GF-D8 (cell line): ENCODE measurements around the gene AADAC.

ENCODE experiments used
- DNase-seq: peaks from one replicate; lab custom pipeline; 2025; lab: John Stamatoyannopoulos, UW

AADAC gene

DNA sequence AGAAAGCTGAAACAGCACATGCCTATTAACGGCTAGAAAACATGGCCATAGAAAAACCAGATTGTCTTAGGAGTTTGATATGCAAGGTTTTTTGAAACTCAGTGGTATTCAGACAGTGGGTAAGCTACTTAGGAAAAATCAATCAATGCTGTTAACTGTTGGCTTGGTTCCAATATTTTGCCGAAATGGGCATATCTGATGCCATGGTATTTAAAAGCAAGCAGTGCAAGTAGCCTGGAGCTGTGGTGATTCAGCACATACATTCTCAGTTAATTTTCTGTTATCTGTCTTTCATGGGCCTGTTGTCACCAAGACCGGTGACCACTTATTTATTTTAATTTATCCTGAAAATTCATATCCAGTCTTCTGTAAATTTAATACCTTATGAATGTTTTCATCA, 42.2 kb downstream of the AADAC start:
- DNase-seq, result no peak

DNA sequence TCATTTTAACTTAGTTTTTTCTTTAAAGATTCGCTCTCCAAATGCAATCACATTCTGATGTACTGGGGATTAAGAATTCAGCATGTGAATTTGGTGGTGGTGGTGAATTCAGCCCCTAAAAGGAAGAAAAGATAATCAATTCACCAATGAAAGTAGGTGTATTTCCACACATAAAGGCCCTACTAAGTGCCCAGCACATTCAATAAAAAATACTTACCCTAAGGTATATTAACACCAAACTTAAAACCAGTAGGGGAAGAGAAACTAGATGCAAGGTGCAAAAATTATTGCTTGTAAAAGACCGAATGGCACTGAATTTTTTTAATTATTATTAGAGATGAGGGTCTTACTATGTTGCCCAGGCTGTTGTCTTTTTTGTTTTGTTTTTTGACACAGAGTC, 42.7 kb downstream of the AADAC start:
- DNase-seq, result no peak

DNA sequence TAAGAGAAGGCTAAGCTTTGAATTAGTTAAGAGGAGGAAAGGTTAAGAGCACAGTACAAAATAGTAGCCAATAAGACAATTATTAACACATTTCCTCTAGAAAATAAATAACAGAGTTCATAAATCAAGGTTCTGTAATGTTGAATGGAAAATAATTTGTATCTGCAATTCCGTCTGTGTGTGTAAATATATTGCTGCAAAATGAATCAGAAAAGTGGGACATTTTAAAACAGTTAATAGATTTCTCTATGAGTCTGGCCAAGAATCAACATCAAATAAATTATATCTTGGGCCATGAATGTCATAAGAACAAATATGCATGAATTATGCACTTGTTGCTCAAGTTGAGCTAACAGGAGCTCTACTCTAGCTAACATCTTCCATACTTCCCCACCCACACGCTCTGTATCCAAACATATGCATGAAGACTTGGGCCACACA, 45.3 kb downstream of the AADAC start:
- DNase-seq, result no peak

DNA sequence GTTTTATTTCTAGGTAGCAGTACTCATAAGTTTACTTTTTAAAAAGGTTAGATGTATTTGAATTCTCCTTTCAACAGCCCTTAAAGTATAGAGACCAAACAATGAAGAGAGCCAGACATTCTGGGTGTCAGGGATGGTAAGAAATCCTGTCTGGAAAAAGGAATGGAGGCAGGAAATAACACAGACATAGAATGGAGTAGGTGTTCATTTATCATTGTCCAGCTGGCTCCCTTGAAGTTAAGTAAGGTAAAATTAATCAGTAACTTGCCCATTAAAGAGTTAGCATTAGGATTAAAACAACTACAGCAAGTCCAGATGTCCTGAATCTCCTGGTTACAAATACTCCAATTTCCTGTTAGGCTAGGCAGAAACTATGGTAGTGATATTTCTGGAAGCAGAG, 46.0 kb downstream of the AADAC start:
- DNase-seq, result no peak

DNA sequence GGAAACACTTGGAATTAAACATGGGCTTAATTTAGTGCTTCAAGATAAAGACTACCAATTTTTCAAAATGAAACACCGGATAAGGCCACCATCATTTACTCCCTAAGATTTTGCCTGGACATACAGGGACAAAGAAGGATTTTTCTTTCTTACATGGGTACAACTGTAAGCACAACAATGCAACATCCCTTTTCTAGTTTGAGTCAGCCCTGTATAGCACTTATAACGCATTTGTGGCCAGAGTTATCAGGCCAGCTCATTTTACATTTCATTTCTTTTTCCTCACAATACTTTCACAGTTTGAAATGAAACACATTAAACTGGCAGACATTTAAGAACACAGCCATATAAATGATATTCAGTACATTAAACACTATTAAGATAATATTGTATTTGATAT, 49.7 kb downstream of the AADAC start:
- DNase-seq, result no peak

DNA sequence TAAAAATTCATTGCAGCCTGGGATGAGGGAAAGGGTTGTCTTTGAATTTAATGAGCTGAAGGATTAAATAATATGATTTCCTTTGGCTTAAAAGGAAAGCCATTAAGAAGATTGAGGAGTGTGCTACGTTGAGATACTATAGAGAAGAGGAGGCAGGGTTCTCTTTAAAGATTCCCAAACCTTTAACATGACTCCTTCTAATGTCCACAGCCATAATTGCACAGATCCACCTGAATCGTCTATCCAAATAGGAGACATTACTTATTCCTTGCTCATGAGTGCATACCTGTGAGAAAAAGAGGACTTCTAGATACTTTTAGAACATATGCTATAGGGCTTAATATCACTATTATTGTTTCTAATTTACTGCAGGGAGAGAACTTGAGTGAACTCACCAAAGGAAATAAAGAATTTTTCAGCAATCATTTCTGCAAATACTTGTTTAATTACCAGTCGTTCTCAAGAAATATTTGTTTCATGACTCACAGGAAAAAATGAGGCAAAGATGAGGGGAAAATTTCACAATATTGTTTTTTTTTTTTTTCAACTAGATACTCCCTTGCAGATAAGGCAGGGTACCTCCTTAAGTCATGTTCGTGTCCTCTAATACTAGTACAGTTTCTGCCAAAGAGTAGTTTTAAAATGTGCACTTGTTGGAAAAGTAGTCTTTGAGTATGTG, 50.6 kb downstream of the AADAC start:
- DNase-seq, result no peak

DNA sequence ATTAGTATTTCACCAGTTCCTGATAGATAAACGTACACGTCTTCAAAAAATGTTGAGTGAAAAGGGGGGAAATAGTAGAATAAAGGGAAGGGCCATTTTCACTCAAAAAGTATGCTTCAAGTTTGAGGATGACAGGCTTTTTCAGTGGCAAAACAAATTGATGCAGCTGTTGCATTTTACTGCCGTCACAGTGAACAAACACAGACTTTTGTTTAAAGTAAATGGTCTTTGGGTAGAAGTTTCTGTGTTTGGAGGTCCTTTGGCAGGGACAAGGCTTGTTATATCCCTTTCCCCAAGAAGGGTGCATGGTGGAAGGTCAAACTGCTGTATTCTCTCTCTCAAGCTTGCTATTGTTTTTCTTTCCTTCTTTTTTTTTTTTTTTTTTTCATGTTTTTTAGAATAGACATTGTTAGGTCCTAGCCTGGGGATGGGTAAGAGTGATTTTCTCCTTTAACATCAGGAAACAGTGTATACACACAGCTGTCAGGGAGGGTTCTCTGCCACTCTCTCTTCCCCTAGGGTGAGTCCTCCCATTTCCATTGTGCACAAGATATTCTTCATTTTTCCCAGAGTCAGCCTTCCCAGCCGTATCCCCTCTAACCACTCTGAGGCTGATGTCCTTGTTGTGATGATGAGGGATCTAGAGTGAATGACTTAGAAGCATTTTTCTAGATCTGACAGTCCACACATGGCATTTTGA, 52.9 kb downstream of the AADAC start:
- no peak for DNase-seq

DNA sequence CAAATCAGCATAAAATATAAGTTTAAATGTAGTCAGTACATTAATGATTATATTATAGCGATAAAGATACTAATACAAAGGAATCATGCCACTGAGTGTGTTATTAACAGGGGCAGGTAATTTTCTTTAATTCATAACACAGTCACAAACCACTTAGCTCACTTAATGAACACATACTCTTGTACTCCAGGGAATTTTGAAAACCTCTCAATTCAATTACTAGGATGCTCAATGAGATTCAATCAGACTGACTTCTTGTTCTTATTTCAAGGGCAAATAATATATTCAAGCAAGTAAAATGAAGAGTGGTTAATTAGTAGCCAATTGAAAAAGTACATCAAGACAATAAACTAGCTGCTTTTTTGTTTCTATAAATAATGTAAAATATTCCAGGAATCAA, 53.8 kb downstream of the AADAC start:
- no peak for DNase-seq

DNA sequence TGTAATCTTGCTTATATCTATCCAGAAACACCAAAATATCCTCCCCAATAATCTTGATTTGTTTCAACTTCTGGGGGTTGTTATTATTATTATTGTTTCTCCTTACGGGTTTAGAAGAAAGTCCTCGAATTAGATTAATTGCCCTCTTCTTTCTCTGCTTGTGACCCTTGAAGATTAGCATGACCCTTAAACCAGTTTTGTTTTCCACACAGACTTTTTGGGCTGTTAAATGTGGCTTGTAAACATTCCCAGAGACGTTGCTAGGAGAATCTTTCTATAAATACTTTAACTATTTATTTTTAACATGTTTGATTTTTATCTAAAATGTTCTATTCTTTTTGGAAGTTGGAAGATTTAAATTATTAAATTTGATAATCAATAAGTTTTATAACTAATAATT, 55.3 kb downstream of the AADAC start:
- no peak for DNase-seq

DNA sequence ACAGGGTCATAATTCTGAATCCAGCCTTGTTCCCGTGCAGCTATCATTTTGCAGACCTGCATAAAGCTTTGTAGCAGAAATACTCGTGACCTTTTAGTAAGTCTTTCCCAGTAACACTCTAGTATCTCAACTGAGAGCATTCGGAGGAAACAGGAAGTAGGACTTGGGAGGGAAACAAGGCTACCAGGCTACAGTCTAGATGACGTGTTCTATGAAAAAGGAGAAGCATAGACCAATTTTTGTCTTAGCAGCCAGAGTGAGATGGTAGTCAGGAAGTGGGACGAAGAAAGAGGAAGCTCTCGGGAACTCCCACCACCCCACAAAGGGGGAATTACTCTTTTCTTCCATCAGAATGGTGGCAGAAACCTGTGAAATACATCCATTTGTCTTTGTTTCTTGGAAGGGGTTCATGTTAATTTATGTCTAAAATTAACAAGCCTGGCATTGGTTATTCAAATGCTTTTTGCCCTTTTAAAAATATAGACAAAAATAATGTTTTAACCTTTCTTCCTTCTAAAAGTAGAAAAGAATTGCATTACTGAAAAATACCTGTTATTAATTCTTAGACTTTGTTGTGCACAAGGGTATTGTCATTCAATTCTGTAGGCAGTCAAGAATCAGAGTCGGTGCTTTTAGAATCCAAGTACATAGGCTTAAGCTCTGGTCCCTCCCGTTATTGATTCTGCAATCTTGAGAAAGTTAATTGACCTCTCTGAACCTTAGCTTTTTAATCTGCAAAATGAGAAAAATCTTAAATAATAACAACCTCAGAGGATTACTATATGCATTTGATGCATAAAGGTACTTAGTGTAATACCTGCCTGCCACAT, 57.9 kb downstream of the AADAC start:
- DNase-seq, result peak; percentile 99

DNA sequence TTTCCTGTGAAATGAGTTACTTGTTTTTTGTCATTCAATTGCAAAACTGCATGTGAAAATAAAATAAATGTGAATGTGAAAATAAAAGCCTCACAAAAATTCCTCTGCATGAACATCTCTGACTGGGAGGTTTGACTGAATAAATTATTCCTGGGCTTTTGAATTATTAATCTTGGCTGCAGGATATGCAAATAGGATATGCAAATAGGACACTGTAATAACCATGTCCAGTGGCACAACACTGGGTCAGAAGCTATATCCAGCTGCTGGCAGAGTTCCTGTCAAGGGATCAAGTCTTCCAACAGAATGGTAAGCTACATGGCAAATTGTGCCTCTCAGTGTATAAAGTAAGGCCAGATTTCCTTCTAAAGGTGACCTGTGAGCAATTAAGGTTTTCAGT, 59.5 kb downstream of the AADAC start, which contains the start of gene SUCNR1:
Gene SUCNR1 (plus strand): TSS at position 246 of the 400 bp plus-strand sequence. CDS start 6,250 bp downstream, outside the sequence.
- DNase-seq, result peak; percentile 63

DNA sequence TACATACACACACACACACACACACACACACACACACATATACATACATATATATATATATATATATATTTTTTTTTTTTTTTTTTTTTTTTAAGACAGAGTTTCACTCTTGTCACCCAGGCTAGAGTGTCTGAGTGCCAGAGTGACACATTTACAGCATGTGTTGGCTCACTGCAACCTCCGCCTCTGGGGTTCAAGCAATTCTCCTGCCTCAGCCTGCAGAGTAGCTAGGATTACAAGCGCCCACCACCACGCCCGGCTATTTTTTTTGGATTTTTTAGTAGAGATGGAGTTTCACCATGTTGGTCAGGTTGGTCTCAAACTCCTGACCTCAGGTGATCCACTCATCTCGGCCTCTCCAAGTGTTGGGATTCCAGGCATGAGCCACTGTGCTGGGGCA, 60.2 kb downstream of the AADAC start:
- peak; percentile 56 for DNase-seq

DNA sequence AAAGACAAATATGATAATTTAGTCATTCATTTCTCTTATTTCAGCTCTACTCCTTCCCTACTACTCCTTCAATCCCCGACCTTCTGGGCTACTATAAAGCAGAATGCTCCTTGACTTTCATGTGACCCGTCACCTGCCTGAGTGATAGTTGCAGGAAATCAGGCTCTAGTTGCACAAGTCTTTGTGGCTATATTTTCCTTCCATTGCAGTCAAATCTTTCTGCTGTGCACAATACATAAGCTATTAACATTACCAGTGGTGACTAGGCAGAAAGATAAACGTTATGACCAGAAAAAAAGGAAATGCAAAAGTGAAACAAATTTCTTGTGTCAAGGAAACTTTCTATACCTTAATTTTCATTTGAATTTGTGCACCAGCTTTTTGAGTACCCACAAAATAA, 61.8 kb downstream of the AADAC start:
- DNase-seq, result peak; percentile 98

DNA sequence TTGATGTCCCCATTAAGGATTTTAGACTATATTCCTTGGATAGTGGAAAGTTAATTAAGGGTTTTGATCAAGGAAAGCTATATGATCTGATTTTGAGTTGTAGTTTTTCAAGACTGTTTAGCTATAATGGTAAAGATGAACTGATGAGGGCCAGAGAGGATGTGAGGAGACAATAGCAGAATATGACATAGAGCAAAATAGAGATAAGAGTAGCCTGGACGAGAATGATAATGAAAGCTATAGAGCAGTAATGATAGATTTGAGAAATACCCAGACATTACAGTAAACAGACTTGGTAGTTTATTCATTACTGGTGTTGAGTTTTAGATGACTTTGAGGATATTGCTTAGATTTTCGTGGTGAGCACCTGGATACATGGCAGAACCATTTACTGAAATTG, 63.4 kb downstream of the AADAC start:
- DNase-seq, result no peak
